Gastrocnemius medialis (tissue), 4 donors: ENCODE results near the gene DNAJB5.

Experiments used
- CTCF ChIP-seq, 5 experiments: fragments of 450-650 bp in 3 of 5; fragments of 200-600 bp in 2 of 5; sonication (generic) in 2 of 5; IDR thresholded peaks in 4 of 5; conservative IDR thresholded peaks in 1 of 5; 1 replicate in 4 of 5; 2 replicates in 1 of 5; pipeline ENCODE4 v1.5.1; 2016 to 2019; ENCODE audit warnings: antibody characterized with exemption in 5 of 5, mild to moderate bottlenecking in 3 of 5, moderate library complexity in 3 of 5
- POLR2A ChIP-seq, 2 donors: fragments of 450-650 bp; IDR thresholded peaks; one replicate each; pipeline ENCODE4 v1.6.1; 2017; ENCODE audit warnings: antibody characterized with exemption in 2 of 2, mild to moderate bottlenecking in 2 of 2, moderate library complexity in 2 of 2

DNA sequence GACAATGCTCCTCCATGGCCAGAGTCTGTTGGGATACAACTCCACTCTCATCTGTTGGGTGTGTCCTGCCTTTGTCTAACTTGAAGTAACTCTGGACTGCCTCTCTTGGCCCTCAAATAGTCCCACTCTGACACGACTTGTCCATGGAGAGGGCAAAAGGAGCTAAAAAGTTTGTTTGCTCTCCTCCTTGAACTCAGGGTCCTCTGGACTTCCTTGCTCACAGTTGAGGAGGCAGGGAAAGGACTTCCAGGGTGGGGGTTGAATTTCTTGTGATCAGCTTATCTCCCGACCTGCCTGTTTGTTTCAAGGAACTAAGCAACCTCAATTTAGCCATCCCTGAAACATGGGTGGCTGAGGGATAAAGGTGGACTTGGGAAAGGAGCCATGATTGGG is 11.7 kb downstream of the DNAJB5 start:
- TF ChIP-seq CTCF (IDR thresholded peaks at IDR 0.05 in 4 of 5, conservative IDR thresholded peaks at IDR 0.05 in 1 of 5) (no peak), POLR2A (IDR thresholded peaks at IDR 0.05) (no peak)
